Measurements from ENCODE around the gene GPR146.

The GPR146 gene

GRCh38 chr7:1045069-1046063 lies 1.0 kb downstream of the GPR146 start:
- H3K27ac ChIP-seq (ENCODE audit: low read depth, low read length), result peak overlapping the region; percentile 84
- no peaks in the 10 kb centered on the region for H3K27me3 ChIP-seq (ENCODE audit: control insufficient read depth, insufficient read depth, low read length)
- no peak overlapping the region for H3K9ac ChIP-seq (ENCODE audit: low read length)
- no peaks in the 10 kb centered on the region for H3K36me3 ChIP-seq (ENCODE audit: control insufficient read depth, insufficient read depth, low read length)
- H3K4me3 ChIP-seq (ENCODE audit: low read length), result peak overlapping the region; percentile 82
- peaks cover 11% of the 10 kb centered on the region for H3K4me1 ChIP-seq (ENCODE audit: control insufficient read depth, insufficient read depth, low read length)

DNA sequence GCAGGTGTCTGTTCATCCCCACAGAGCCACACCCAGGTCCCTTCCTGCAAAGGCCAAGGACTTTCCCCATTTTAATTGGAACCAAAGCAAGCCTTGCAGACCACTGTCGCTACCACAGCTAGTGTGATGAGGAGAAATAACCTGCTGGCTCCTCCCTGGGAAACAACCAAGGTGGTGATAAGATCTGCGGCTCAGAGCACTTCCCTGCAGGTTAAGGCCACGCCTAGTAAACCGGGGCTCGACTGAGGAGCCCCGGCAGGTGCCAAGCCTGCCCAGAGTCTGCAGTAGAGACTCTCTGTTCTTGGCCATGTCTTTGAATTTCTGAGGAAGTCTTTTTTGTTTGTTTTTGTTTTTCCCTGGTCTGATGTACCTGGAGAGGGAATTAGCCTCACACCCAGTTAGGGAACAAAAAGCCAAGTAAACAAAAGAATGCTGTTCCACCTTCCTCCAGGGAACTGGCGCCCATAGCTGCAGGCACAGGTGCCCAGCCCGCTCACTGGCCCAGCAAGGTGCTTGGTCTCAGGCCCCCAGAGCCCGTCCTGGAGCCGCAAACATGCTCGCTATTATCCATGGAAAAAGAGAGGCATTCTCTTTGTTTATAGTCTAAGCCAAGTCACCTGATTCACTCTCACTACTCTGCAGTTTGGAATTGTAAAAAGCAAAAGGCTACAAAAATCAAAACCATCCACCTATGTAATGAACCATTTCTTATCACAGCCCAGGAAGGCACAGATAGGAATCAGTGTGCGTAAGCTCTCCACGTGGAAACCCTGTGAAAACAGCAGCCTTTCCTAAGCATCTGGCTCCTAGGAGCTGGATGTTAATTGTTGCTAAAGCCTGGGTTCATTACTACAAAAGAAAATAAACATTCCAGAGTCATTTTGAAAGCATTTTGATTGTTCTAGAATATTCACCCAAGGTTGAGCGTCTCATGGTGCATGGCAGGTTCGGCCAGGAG lies 2.7 kb downstream of the GPR146 start:
- Histone ChIP-seq H3K27ac (ENCODE audit: low read depth, low read length) (no peak overlapping the region), H3K4me1 (ENCODE audit: control insufficient read depth, insufficient read depth, low read length) (peaks cover 12% of the 10 kb centered on the region), H3K27me3 (ENCODE audit: control insufficient read depth, insufficient read depth, low read length) (no peaks in the 10 kb centered on the region), H3K36me3 (ENCODE audit: control insufficient read depth, insufficient read depth, low read length) (no peaks in the 10 kb centered on the region), H3K4me3 (ENCODE audit: low read length) (no peak overlapping the region), H3K9ac (ENCODE audit: low read length) (no peak overlapping the region)

DNA sequence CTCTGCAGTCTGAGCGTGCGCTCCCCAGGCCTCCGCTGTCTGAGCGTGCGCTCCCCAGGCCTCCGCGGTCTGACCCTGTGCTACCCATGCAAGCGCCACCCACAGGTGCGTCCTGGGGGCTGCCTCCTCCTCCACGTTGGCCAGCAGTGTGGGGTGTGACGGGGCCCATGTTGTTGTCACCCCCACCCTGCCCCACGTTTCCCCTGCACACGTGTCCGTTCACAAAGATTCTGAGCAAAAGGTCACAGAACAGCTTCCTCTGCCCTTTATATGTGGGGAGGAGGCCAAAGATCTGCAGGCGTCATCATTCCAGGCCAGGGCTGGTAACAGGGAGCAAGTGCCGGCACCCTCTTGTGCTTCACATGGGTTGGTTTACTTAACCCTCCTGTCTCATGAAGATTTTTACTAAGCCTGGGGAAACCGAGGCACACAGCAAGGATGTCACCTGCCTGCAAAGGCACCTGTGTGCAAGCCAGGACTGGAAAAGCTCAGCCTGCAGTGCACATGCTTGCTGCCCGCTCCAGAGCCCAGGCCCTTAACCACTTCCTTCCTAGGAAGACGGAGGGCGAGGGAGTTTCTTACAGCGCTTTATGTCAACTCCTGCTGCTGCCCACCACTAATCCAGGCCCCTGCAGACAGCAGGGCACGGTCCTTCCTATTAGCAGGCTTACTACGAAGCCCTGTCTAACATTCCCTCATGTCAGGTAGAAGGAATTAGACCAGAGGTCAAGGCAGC lies 4.8 kb downstream of the GPR146 start:
- no peak overlapping the region for H3K27ac ChIP-seq (ENCODE audit: low read depth, low read length)

GRCh38 chr7:1049801-1050200 lies 5.5 kb downstream of the GPR146 start:
- no peak overlapping the region for H3K9ac ChIP-seq (ENCODE audit: low read length)
- H3K36me3 ChIP-seq (ENCODE audit: control insufficient read depth, insufficient read depth, low read length), result no peaks in the 10 kb centered on the region
- no peak overlapping the region for H3K27ac ChIP-seq (ENCODE audit: low read depth, low read length)
- H3K27me3 ChIP-seq (ENCODE audit: control insufficient read depth, insufficient read depth, low read length), result no peaks in the 10 kb centered on the region
- H3K4me1 ChIP-seq (ENCODE audit: control insufficient read depth, insufficient read depth, low read length), result peaks cover 19% of the 10 kb centered on the region
- H3K4me3 ChIP-seq (ENCODE audit: low read length), result no peak overlapping the region

More for the DNA sequence above, 4.8 kb downstream of the GPR146 start:
- H3K9ac ChIP-seq (ENCODE audit: low read length), result no peak overlapping the region
- no peak overlapping the region for H3K4me3 ChIP-seq (ENCODE audit: low read length)
- peaks cover 13% of the 10 kb centered on the region for H3K4me1 ChIP-seq (ENCODE audit: control insufficient read depth, insufficient read depth, low read length)
- no peaks in the 10 kb centered on the region for H3K36me3 ChIP-seq (ENCODE audit: control insufficient read depth, insufficient read depth, low read length)
- H3K27me3 ChIP-seq (ENCODE audit: control insufficient read depth, insufficient read depth, low read length), result no peaks in the 10 kb centered on the region

DNA sequence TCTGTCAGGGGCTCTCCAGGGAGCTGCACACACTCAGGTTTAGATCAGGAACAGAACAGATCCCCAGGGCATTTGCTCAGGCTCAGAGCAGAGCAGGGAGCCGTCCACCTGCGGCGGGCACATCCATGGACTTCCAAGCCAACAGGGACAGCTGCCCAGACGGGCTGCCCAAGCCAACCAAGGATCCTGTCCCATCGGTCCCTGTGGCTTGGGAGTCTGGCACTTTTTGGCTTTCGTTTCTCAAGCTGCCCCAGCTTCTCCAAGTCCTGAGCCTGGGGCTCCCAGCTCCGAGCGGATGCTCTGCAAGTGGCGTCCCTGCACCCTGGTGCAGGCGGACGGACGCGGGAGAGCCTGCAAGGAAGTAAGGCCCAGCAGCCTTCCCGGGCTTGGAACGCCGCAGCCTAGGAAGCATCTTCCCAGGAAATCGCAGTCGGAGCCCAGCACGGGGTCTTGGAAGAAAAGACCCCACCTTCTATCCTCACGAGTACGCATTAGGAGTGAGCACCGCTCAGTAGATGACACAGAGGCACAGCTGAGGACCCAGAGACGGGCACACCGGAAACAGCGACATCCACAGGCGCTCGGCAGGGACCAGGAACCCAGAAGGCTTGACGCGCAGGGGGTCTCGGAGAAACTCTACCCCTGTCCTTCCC lies 6.0 kb downstream of the GPR146 start:
- Histone ChIP-seq H3K9ac (ENCODE audit: low read length) (no peak overlapping the region), H3K27ac (ENCODE audit: low read depth, low read length) (no peak overlapping the region), H3K27me3 (ENCODE audit: control insufficient read depth, insufficient read depth, low read length) (no peaks in the 10 kb centered on the region), H3K36me3 (ENCODE audit: control insufficient read depth, insufficient read depth, low read length) (no peaks in the 10 kb centered on the region), H3K4me1 (ENCODE audit: control insufficient read depth, insufficient read depth, low read length) (peaks cover 19% of the 10 kb centered on the region), H3K4me3 (ENCODE audit: low read length) (no peak overlapping the region)

- Histone ChIP-seq H3K36me3 (ENCODE audit: control insufficient read depth, insufficient read depth, low read length) (no peaks in the 10 kb centered on the region), H3K27ac (ENCODE audit: low read depth, low read length) (peak overlapping the region; percentile 50), H3K27me3 (ENCODE audit: control insufficient read depth, insufficient read depth, low read length) (no peaks in the 10 kb centered on the region), H3K4me1 (ENCODE audit: control insufficient read depth, insufficient read depth, low read length) (peaks cover 26% of the 10 kb centered on the region), H3K4me3 (ENCODE audit: low read length) (no peak overlapping the region), H3K9ac (ENCODE audit: low read length) (no peak overlapping the region)
These were observed 6.8 kb downstream of the GPR146 start for GRCh38 chr7:1050956-1051690.

DNA sequence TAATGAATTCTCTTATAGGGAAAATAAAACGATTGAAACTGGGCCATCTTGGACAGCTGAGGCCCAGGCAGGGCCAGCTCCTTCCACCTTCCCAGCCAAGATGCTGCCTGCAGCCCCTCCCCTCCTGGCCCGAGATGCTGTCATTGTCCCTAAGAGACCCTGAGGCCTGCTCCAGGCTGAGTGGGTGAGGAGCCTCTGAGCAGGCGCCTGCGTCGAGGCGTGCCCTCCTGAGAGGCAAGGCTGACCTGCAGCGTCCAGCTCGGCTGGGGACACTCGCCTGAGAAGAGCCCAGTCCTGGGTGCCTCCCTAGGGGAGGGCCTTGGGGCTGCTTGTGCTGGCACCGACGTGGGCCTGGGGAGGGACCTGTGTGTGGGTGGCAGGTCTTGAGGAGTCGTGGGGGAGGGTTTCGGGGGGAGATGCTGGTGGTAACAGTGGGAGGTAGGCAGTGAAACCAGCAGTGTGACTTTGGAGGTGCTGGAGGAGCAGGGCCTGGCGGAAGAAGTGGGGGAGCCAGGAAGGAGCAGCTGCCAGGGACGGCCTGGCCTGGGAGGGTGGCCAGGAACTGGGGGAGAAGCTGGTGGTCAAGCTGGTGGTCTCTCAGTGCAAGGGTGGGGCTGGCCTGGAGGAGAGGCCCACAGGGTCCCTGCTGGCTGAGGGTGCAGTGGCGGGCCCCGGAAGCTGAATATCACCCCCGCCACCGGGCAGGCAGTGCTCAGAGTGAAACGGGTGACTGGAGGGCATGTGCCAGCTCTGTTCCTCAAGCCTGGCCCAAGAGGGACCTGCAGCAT lies 7.9 kb downstream of the GPR146 start:
- Histone ChIP-seq H3K27ac (ENCODE audit: low read depth, low read length) (peak overlapping the region; percentile 50), H3K9ac (ENCODE audit: low read length) (no peak overlapping the region), H3K36me3 (ENCODE audit: control insufficient read depth, insufficient read depth, low read length) (no peaks in the 10 kb centered on the region), H3K4me1 (ENCODE audit: control insufficient read depth, insufficient read depth, low read length) (peaks cover 28% of the 10 kb centered on the region), H3K4me3 (ENCODE audit: low read length) (no peak overlapping the region), H3K27me3 (ENCODE audit: control insufficient read depth, insufficient read depth, low read length) (no peaks in the 10 kb centered on the region)

DNA sequence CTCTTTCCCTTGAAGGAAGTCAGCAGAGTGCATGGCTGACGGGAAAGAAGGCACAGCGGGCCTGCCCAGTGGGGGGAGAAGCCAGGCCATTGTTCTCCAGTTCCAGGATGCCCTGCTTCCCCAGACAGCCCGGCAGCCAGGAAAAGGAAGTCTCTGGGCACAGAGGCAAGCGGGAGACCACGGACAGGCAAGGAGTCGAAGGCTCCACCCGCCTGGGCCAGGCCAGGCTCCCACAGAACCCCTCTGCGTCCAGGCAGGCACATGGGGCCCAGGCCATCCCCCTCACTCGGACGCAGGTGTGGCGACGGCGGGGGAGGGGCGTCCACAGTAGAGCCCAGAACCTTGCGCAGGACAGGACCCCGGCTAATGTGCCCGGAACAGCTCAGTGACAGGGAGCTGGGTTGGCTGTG lies 8.7 kb downstream of the GPR146 start:
- Histone ChIP-seq H3K4me3 (ENCODE audit: low read length) (no peak overlapping the region), H3K9ac (ENCODE audit: low read length) (no peak overlapping the region), H3K27ac (ENCODE audit: low read depth, low read length) (no peak overlapping the region), H3K4me1 (ENCODE audit: control insufficient read depth, insufficient read depth, low read length) (peaks cover 28% of the 10 kb centered on the region), H3K27me3 (ENCODE audit: control insufficient read depth, insufficient read depth, low read length) (no peaks in the 10 kb centered on the region), H3K36me3 (ENCODE audit: control insufficient read depth, insufficient read depth, low read length) (no peaks in the 10 kb centered on the region)

- Histone ChIP-seq H3K4me3 (ENCODE audit: low read length) (no peak overlapping the region), H3K4me1 (ENCODE audit: control insufficient read depth, insufficient read depth, low read length) (peaks cover 28% of the 10 kb centered on the region), H3K27ac (ENCODE audit: low read depth, low read length) (peak overlapping the region; percentile 82), H3K27me3 (ENCODE audit: control insufficient read depth, insufficient read depth, low read length) (no peaks in the 10 kb centered on the region), H3K36me3 (ENCODE audit: control insufficient read depth, insufficient read depth, low read length) (no peaks in the 10 kb centered on the region), H3K9ac (ENCODE audit: low read length) (no peak overlapping the region)
These were observed 9.5 kb downstream of the GPR146 start for GRCh38 chr7:1053816-1054370.

- Histone ChIP-seq H3K4me1 (ENCODE audit: control insufficient read depth, insufficient read depth, low read length) (peaks cover 28% of the 10 kb centered on the region), H3K4me3 (ENCODE audit: low read length) (peak overlapping the region; percentile 61), H3K9ac (ENCODE audit: low read length) (no peak overlapping the region)
These were observed 10.1 kb downstream of the GPR146 start for GRCh38 chr7:1054438-1054837.

More at GRCh38 chr7:1054438-1054837, 10.1 kb downstream of the GPR146 start:
- H3K27ac ChIP-seq (ENCODE audit: low read depth, low read length), result peak overlapping the region; percentile 82
- H3K36me3 ChIP-seq (ENCODE audit: control insufficient read depth, insufficient read depth, low read length), result no peaks in the 10 kb centered on the region
- H3K27me3 ChIP-seq (ENCODE audit: control insufficient read depth, insufficient read depth, low read length), result no peaks in the 10 kb centered on the region
